Inflammatory macrophage treated with lipopolysaccharide for 1 hour (primary cell): Measurements from ENCODE around the gene CCDC183.
"Not testable (repeated sequence)": the region's sequence is repeated elsewhere in the genome, so short reads cannot be mapped to it uniquely, and the experiment has no call there.

Experiments
- DNase-seq, 2 donors: peaks; one replicate each; pipeline ENCODE4 v3.0.0-alpha.2; 2020 to 2022

Gene CCDC183

DNA sequence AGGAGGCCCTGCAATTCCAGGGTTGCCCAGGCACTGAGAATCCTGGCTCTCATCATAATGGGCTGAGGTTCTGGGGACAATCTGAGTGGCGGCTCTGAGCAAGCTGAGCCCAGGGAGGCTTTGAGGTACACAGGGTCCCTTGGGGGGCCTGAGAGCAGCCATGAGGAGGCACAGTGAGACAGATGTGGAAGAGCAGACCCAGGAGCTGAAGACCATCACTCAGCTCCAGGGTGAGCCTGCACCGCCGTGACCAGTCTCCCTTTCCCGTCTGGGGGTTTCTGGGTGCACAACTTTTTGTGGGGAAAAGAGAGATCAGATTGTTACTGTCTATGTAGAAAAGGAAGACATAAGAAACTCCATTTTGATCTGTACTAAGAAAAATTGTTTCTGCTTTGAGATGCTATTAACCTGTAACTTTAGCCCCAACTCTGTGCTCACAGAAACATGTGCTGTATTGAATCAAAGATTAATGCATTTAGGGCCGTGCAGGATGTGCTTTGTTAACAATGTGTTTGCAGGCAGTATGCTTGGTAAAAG lies at the start of gene CCDC183:
Gene CCDC183, plus strand, starts transcription at position 101 of the 537 bp plus-strand sequence. Its CDS starts 60 bp downstream, at position 161.
- no peak for DNase-seq

DNA sequence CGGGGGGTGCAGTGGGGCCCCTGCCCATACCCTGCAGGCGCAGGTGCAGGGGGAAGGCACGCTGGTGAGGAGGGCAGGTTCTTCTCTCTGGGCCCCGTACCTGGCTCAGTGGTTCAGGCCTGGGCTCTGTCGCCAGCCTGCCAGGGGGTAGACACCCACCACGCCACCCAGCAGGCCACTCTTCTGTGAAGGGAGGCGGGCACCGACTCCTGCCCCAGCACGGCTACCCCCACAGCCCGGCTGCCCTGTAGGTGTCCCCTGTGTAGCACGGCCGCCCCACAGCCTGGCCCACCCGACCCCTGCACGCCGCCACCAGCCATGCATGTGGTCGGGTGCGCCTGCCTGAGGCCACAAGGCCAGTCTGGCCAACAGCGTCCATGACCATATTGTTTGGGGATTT lies 49.5 kb upstream of the CCDC183 start:
- no peak for DNase-seq

DNA sequence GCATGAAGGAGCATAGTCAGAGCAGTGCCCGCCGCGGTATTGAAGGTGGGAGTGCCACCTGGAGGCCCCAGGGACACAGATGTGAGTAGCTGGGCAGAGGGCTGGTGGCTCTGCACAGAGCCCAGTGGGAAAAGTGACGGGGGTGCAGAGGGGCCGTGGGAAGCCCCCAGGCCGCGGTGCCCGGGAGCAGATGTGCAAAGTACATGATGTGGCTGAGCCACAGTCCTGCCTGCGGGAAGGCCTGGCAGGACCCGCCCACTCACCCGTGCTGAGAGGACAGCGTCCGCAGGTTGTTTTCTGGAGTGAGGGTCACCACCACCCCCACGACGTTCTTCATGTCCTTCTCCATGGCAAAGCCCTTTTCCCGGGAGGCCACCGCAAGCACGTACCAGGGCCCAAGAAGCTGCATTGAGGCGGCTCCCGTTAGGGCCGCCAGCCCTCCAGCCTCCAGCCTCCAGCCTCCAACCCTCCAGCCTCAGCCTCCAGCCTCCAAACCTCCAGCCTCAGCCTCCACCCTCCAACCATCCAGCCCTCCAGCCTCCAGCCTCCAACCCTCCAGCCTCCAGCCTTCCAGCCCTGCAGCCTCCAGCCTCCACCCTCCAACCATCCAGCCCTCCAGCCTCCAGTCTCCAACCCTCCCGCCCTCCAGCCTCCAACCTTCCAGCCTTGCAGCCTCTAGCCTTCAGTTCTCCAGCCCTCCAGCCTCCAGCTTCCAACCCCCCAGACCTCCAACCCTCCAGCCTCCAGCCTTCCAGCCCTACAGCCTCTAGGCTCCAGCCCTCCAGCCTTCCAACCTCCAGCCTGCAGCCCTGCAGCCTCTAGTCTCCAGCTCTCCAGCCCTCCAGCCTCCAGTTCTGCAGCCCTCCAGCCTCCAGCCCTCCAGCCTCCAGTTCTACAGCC lies 48.7 kb upstream of the CCDC183 start:
- no peak for DNase-seq

DNA sequence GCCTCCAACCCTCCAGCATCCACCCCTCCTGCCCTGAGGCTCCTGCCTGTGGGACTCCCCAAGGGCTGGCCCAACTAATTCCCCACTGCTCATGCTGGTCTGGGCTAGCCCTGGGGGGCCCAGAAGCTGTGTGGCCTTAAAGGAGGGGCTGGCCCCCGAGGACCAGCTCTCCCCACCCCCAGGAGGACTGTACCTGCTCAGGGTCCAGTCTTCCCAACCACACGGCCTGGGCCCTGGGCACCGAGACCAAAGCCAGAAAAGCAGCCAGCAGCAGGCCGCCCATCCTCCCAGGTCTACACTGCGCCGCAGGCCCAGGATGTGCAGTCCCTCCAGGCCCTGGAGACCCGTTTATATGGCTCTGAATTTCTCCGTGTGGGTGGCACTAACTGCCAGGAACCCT lies 47.9 kb upstream of the CCDC183 start, which contains the start of gene LCN6:
Gene LCN6, minus strand, starts transcription at position 325 of the 400 bp plus-strand sequence. Its CDS starts 42 bp downstream, at position 283.
- no peak for DNase-seq

DNA sequence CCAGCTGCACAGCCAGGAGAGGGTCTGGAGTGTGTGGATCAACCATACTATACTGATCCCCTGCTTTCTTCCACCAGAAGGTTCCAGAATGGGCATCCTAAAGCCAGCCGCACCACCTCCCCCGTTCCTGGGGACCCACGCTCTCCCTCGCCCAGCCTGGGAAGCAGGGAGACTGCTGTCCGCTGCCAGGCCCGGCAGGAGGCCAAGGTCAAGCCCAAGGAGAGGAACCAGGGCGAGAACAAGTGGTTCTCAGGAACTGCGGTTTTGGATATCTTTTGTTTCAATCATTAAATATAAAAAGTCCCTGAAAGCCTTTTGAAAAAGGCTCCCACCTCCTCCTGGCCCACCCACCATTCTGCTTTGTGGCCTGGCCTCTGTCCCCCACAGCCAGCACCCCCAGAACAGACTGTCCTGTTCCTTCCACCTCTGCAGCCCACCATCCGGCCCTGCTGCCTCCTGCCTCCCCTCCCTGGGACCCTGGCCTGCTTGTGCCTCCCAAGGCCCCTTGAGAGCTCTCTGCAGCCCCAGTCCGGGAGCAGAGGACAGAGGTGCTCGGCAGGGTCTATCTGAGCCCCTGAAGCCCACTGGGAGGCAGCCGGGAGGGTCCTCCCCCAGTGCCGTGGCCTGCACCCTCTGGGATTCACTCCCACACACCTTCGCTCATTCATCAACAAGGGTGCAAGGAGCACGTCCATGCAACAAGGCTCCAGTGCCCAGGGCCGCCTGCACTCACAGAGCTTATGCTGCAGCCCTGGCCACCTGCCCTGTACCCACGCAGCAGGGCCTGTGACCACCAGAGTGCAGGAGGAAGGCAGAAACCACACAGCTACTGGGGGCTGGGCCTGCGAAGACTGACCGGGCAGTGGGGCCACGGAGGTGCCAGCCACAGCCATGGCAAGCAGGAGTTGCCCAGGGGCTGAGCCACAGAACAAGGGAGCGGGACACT lies 47.2 kb upstream of the CCDC183 start:
- DNase-seq = no peak

DNA sequence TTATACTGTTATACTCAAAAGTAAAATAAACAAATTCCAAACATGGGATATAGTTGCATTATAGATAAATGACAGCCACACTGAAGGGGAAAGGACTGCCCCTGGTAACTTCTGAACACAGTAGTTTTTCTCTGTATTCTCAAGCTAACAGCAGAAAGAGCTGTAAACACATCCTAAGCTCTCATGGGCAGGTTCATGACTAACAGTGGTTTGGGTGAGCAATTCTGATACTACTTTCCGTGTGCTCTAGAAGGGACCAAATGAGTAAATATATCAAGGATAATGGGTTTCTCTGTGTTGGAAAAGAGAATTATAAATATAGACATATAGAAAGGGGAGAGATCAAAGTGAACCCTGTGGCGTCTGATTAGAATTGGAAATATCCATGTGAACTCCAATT lies 45.6 kb upstream of the CCDC183 start:
- DNase-seq = no peak

DNA sequence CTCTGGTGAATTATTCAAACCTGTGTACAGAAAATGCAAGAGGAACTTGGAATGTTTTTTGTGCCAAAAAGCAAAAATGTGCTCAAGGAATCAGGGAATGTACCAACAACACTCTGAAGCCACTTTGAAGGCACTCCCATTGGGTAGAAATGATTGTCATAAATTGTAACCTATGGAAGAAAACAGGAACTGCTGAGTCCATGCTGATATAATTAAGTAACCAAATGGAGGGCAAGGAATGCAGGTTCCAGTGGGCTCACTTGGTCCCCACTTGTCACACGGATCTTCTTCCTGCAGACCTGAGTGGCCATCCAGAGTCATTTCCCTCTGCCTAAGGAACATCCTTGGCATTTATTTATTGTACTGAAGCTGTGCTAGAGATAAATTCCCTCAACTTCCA lies 44.9 kb upstream of the CCDC183 start:
- no peak for DNase-seq

DNA sequence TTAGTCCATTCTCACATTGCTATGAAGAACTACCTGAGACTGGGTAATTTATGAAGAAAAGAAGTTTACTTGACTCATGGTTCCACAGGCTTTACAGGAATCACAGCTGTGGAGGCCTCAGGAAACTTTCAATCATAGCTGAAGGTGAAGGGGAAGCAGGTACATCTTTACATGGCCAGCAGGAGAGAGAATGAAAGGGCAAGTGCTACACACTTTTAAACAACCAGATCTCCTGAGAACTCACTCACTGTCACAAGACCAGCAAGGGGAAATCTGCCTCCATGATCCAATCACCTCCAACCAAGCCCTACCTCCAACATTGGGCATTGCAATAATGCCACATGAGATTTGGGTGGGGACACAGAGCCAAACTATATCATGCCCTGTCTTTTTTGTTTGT lies 44.3 kb upstream of the CCDC183 start:
- no peak for DNase-seq

DNA sequence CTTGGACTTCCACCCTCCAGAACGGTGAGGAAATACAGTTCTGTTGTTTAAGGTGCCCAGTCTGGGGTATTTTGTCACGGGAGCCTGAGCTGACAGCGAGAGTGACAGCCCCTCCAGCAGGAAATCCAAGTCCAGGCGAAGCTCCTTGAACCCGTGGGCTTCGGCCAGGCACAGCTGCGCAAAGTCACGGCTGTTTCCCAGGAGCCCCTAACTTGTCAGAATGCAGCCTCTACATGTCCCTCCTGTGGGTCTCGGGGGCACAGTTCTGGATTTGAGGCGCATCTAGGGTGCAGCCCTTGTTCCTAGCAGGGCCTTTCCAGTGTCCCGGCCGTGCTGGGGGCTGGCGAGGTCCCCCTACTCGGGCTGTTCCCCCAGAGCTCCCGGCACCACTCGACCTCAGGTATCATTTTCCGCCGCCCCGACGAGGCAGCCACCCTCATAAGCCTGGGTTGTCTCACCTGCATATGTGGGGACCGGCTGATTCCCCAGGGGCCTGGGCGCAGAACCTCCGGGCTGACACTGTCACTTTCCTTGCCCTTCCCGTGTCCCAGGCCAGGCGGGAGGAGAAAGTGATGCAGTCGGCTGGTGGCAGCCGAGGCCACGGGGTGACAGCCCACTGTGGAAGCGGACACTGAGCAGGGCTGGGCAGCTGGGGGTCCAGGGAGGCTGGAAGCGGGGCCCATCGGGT lies 42.6 kb upstream of the CCDC183 start:
- DNase-seq = no peak

DNA sequence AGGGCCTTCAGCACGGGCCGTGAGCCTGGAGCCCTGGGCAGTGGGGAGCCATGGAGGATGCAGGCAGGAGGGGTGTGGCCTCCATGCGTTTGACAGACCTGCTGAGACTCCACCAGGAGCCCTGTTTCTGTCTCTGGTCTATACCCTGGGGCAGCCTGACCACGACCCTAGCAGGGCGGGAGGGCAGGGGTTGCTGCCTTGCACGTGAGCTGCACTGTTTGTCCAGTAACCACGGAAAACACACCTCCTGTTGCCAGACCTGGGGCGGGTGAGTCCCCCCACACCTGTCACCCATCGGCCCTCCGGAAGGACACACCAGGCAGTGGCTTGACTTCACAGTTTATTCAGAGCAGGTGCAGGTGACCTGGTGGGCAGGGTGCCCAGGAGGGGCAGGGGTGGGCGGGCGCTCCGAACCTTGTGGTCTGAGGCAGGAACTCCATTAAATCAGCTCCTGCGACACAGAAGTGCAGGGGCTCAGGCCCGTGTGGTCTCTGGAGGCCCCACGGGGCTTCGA lies 42.0 kb upstream of the CCDC183 start:
- DNase-seq = no peak

DNA sequence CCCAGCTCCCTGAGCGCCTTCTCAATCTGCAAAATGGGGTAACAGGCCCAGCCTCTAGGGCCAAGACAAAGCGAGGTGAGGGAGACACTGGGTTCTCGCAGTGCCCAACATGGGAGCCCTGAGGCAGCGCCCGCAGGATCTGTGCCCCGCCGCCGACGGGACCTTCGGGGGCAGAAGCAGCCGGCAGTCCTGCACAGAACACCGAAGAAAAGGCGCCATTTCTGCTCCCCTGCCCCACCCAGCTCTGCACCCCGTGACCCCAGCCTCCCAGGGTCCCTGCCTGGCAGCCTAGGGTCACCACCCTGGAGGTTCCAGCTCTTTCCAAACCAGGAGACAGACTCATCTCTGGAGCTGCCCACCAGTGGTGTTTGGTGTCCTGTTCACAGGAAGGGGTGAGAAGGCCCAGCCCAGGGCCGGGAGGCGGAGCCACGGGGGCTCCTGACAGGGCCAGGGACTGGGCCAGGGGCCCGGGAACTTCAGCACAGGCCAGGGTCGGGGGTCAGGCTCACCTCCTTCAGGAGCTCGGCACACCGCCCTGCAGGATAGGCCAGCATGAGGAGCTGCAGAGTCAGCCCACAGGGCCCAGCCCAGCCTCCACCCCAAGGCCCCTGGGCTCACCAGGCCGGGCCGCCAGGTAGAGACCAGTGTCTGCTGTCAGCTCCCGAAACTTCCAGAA lies 41.4 kb upstream of the CCDC183 start:
- DNase-seq = no peak

DNA sequence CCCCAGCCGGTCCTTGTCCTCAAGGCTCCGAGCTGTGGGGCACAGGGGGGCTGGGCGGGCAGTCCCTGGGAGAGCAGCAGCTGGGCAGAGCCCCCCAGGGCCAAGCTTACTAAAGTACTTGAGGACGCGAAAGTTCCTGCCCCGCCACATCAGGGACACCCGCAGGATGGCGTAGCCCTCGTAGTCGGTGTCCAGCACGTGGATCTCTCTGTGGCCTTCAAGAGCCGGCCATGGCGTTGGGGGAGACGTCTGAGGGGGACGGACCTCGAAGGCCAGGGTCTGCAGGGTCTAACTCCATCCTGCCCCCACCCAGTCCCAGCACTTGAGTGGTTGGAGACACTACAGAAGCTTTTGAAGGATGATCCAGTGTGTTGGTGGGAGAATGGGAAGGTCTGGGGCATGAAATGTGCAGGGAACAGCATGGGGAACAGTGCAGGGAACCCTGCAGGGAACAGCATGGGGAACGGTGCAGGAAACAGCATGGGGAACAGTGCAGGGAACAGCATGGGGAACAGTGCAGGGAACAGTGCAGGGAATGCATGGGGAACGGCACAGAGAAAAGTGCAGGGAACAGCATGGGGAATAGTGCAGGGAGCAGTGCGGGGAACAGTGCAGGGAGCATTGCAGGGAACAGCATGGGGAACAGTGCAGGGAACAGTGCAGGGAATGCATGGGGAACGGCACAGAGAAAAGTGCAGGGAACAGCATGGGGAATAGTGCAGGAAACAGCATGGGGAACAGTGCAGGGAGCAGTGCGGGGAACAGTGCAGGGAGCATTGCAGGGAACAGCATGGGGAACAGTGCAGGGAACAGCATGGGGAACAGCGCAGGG lies 40.6 kb upstream of the CCDC183 start:
- not testable (repeated sequence) for DNase-seq

DNA sequence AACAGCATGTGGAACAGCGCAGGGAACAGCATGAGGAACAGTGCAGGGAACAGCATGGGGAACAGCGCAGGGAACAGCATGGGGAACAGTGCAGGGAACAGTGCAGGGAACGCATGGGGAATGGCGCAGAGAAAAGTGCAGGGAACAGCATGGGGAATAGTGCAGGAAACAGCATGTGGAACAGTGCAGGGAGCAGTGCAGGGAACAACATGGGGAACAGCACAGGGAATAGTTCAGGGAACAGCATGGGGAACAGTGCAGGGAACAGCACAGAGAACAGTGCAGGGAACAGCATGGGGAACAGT lies 40.1 kb upstream of the CCDC183 start:
- DNase-seq = no peak

DNA sequence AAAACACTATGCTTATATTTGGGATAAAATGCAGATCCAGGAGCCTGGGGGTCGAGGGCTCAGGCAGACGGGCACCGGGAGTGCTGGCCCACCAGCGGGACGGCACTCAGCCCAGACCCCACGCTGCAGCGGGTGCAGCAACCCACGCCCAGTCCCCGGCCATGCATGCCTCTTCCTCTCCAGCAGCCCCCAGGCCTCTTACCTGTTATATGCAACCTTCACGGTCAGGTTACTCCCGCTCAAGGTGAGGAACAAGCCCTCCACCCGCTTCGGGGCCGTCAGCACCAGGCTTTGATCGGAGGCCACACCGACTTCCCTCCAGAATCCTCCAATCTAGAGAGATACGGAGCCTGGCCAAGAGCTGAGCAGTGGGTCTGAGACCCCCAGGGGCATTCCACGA lies 39.3 kb upstream of the CCDC183 start:
- no peak for DNase-seq

DNA sequence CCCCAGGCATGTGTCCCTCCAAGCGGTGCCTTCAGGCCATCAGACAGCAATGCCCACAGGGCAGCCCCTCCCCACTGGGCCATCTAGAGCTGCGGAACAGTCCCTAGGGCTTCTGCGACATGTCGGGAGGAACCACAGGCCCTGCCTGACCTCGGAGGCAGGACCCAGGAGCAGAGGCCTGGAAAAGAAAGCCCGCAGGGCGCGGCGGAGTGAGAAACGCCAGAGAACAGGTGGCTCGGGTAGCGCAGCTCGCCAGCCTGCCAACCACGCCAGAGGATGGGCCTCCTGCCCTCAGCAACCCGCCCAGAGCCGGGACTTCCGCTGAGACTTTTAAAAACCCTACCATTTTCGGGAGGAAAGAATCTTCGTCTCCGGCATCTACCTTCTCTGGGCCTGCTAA lies 38.8 kb upstream of the CCDC183 start:
- no peak for DNase-seq

DNA sequence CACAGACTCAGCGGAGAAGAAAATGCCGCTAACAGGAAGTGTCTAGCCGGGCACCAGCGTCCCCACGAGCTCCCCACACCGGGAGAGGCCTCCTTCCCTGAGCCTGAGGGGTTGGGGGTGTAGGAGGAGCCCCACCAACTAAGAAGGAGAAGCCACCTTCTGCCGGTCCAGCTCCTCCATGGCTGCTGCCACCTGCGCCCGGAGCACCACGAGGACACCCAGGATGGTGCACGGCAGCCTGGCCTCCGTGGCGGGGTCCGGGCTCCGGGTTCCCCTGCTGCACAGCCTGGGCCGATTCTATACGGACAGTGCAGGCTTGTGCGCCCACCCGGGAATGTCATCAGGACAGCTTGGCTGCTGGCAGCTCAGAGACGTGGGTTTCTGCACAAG lies 38.4 kb upstream of the CCDC183 start:
- no peak for DNase-seq

DNA sequence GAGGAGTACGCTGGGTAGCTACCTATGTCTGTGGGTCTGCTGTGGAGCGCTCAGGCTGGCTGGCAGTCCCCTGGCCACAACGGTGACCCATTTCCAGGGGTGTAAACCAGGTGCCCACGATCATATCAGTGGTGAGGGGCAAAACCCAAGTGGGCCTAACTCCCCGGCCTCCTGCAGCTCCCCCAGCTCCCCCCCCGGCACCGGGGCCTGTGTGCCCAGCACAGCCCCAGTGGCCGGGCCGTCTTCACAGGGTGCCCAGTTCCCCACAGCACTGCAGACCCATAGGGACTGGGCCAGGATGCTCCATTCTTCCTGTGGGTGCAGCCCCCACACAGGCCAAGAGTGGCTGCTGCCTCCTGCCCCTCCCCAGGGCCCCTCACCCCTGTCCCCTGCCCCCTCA lies 37.1 kb upstream of the CCDC183 start:
- DNase-seq = no peak

DNA sequence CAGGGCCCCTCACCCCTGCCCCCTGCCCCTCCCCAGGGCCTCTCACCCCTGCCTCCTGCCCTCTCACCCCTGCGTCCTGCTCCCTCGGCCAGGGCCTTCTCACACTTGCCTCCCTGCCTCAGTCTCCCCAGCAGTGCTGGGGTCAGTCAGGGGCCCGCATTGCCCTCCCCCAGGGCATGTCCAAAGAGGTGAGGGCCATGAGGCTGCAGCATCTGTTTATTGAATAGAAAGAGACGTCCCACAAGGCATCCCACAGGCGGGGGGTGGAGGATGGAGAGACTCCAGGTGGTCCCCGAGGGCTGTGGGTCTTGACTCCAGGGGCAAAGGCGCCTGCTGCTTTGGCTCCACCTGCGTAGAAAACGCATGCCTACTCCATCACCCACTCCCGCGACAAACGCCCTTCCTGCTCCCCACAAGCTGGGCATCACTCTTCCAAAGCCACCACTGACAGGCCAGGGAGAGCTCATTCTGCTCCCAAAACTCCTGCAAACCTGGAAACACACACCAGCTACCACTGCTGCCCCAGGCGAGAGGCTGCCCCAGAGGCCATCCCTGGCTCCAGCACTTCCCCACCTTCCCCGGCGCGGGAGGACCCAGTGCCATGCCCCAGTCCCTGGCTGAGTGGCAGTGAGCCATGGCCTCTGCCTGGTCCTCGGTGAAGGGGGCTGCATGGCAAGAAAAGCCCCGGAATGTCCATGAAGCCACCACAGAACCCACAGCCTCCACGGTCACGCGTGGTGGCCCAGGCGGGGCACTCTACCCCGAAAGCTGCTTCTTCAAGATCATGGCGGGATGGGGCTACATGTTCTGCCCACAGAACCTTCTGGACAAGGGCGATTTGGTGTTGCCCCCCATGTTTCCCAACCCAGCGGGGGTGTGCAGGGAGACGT lies 36.5 kb upstream of the CCDC183 start:
- DNase-seq = no peak

DNA sequence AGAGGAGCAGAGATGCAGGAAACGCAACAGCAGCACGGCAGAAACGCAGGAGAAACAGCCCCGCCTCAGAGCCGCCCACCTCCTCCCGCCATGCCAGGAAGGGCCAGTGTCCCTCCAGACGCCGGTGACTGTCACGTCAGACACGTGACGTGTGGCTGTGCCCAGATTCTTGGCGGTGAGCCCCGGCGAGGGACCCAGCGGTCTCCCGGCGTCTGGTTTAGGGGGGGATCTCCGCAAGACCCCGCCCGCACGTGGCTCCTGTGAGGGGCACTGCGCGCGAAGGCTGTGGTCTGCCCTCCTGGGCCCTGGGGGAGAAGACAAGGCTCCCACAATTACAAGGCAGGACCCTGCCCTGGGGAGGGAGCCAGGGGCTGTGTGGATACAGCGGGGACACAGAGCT lies 35.7 kb upstream of the CCDC183 start:
- DNase-seq = no peak
